Glutamatergic neuron (in vitro differentiated cells): Measurements from ENCODE around the gene MROH7. TPM values are rescaled to one million over a fixed set of nuclear protein-coding genes. Genes with fewer than 3 reads are reported as not detected.

Experiments
- DNase-seq: peaks from one replicate; pipeline ENCODE4 v3.0.0; 2022
- H3K27ac Mint-ChIP-seq: one replicate; pipeline ENCODE4 v1.8.0; 2020; ENCODE audit warnings: mild to moderate bottlenecking, mixed read lengths, inconsistent platforms; ENCODE audit not compliant: unreplicated experiment
- H3K27me3 Mint-ChIP-seq: one replicate; pipeline ENCODE4 v1.8.0; 2020; ENCODE audit warnings: mild to moderate bottlenecking, moderate library complexity, mixed read lengths, inconsistent platforms; ENCODE audit not compliant: unreplicated experiment
- H3K36me3 Mint-ChIP-seq: one replicate; pipeline ENCODE4 v1.8.0; 2020; ENCODE audit warnings: mild to moderate bottlenecking, mixed read lengths, inconsistent platforms; ENCODE audit not compliant: unreplicated experiment
- H3K4me1 Mint-ChIP-seq: one replicate; pipeline ENCODE4 v1.8.0; 2020; ENCODE audit warnings: mild to moderate bottlenecking, low read depth, mixed read lengths, inconsistent platforms; ENCODE audit not compliant: unreplicated experiment
- H3K4me3 Mint-ChIP-seq: one replicate; pipeline ENCODE4 v1.8.0; 2020; ENCODE audit warnings: mild to moderate bottlenecking, mixed read lengths, inconsistent platforms; ENCODE audit not compliant: unreplicated experiment
- H3K9me3 Mint-ChIP-seq: one replicate; pipeline ENCODE4 v1.8.0; 2020; ENCODE audit warnings: mild to moderate bottlenecking, moderate library complexity, mixed read lengths, inconsistent platforms; ENCODE audit not compliant: unreplicated experiment
- CTCF ChIP-seq: fragments of 200-600 bp; sonication (generic); IDR thresholded peaks from one replicate; pipeline ENCODE4 v1.5.0; 2021; ENCODE audit not compliant: partially characterized antibody, unreplicated experiment
- total RNA-seq: library from RNA; stranded (reverse); fragmentation: NEBNext Ultra II Directional; extraction: Animal tissue kit (Norgen Biotek cat#: 25700); gene quantifications from one replicate; pipeline ENCODE4 v1.2.1, GENCODE V29; 2021; ENCODE audit not compliant: unreplicated experiment

The MROH7 gene
- total RNA-seq, 1 donor from 2014 or later: not detected

- Mint-ChIP-seq H3K27ac (no peak overlapping the region), H3K9me3 (no peaks in the 10 kb centered on the region), H3K27me3 (no peaks in the 10 kb centered on the region)
These were observed 22.8 kb downstream of the MROH7 start for GRCh38 chr1:54664364-54664763.

GRCh38 chr1:54665852-54666251, 24.3 kb downstream of the MROH7 start:
- Mint-ChIP-seq H3K4me1 (no peaks in the 10 kb centered on the region), H3K9me3 (no peaks in the 10 kb centered on the region), H3K27me3 (no peaks in the 10 kb centered on the region), H3K36me3 (no peaks in the 10 kb centered on the region), H3K4me3 (no peak overlapping the region), H3K27ac (no peak overlapping the region)
- no peak for TF ChIP-seq CTCF
- DNase-seq: no peak

More at GRCh38 chr1:54664364-54664763, 22.8 kb downstream of the MROH7 start:
- DNase-seq: no peak
- no peak for TF ChIP-seq CTCF
- Mint-ChIP-seq H3K36me3 (peaks cover 4% of the 10 kb centered on the region), H3K4me1 (no peaks in the 10 kb centered on the region), H3K4me3 (peak overlapping the region; percentile 6)

DNA sequence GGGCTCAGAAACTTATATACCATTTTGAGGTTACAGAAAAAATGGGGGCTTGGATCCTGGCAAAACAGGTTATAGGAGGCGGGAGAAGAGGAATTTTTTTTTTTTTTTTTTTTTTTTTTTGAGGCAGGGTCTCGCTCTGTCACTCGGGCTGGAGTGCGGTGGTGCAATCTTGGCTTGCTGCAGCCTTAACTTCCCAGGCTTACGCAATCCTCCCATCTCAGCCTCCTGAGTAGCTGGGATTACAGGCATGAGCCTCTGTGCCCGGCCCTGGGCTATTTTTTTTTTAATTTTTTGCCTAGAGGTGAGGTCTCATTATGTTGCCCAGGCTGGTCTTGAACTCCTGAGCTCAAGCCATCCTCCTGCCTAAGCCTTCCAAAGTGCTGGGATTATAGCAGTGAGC, 24.7 kb downstream of the MROH7 start:
- no peaks in the 10 kb centered on the region for H3K4me1 Mint-ChIP-seq
- TF ChIP-seq CTCF: no peak
- no peak for DNase-seq
- H3K4me3 Mint-ChIP-seq: no peak overlapping the region
- H3K27me3 Mint-ChIP-seq: peaks cover under 1% of the 10 kb centered on the region
- H3K36me3 Mint-ChIP-seq: no peaks in the 10 kb centered on the region
- no peak overlapping the region for H3K27ac Mint-ChIP-seq
- H3K9me3 Mint-ChIP-seq: no peaks in the 10 kb centered on the region

GRCh38 chr1:54667797-54668196, 26.2 kb downstream of the MROH7 start:
- Mint-ChIP-seq H3K36me3 (no peaks in the 10 kb centered on the region), H3K9me3 (no peaks in the 10 kb centered on the region), H3K4me1 (peaks cover 6% of the 10 kb centered on the region), H3K27me3 (peaks cover 5% of the 10 kb centered on the region), H3K27ac (no peak overlapping the region), H3K4me3 (no peak overlapping the region)
- no peak for TF ChIP-seq CTCF
- no peak for DNase-seq

GRCh38 chr1:54668567-54668966, 27.0 kb downstream of the MROH7 start:
- no peak for TF ChIP-seq CTCF
- no peak for DNase-seq
- Mint-ChIP-seq H3K36me3 (peaks cover 5% of the 10 kb centered on the region), H3K4me3 (no peak overlapping the region), H3K27me3 (peaks cover 5% of the 10 kb centered on the region), H3K9me3 (no peaks in the 10 kb centered on the region), H3K4me1 (peaks cover 6% of the 10 kb centered on the region), H3K27ac (no peak overlapping the region)
